ENCODE data around the gene MMP21. TPM values are rescaled to one million over a fixed set of nuclear protein-coding genes. Genes with fewer than 3 reads are reported as not detected.

Gene MMP21
- 0.17 TPM for total RNA-seq

DNA sequence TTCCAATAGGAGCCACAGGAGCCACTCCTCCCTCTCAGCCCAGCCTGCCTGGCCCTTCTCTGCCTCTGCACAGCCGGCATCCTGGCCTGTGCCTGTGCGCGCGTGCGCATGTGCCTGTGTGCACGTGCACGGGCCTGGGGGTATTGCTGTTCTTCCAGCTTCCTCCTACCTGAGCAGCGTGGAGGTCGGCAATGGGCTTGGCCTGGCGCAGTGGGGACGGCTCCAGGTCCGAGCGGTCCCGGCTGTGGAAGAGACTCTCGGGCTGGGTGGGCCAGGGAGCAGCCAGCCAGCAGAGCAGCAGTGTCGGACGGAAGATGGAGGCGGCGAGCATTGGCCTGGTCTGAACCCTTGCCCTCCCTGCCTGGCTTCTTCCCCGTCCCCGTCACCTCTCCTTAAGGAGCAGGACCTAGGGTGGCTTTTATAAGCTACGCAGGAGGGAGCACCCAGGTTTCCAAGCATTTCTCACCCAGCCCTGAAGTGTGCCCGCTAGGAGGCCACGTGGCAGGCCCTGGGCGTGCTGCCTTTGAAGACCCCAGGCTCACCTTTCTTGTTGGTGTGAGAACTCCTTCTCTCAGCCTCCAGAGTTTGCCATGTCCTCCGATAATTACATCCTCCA lies at the start of gene MMP21:
Gene MMP21, minus strand, starts transcription at position 331 of the 616 bp plus-strand sequence. Its CDS starts 0 bp downstream, at position 331.
- DNase-seq (ENCODE audit: low spot score): no peak

GRCh38 chr10:125824736-125825135 lies 49.1 kb upstream of the MMP21 start:
- DNase-seq (ENCODE audit: low spot score): no peak

GRCh38 chr10:125823663-125824251 lies 48.1 kb upstream of the MMP21 start:
- no peak for DNase-seq (ENCODE audit: low spot score)

GRCh38 chr10:125822878-125823662 lies 47.4 kb upstream of the MMP21 start, which contains the start of the genes BCCIP and UROS:
TSS of gene BCCIP (plus strand) at chr10:125823546. CDS start at chr10:125823558, 12 bp downstream.
TSS of gene UROS (minus strand) at chr10:125823258. CDS start at chr10:125816499, 6,759 bp downstream.
- DNase-seq (ENCODE audit: low spot score): peak; percentile 93

DNA sequence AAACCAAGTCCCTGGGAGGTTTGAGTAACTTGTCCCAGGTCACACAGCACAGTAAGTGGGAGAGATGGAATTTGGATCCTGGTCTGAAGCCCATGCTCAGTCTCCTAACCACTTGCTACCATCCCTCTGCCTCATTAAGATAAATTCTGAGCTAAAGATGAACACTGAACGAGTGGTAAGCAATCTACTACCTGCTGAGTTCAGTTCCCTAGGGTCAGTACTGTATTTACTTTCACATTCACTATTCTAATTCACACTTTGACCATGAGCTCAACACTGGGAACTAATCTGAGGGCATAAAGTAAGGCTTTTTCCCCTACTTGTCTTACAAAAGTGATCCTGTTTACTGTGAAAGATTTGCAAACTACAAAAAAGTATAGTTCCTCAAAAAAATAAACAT lies 45.1 kb upstream of the MMP21 start:
- no peak for DNase-seq (ENCODE audit: low spot score)

DNA sequence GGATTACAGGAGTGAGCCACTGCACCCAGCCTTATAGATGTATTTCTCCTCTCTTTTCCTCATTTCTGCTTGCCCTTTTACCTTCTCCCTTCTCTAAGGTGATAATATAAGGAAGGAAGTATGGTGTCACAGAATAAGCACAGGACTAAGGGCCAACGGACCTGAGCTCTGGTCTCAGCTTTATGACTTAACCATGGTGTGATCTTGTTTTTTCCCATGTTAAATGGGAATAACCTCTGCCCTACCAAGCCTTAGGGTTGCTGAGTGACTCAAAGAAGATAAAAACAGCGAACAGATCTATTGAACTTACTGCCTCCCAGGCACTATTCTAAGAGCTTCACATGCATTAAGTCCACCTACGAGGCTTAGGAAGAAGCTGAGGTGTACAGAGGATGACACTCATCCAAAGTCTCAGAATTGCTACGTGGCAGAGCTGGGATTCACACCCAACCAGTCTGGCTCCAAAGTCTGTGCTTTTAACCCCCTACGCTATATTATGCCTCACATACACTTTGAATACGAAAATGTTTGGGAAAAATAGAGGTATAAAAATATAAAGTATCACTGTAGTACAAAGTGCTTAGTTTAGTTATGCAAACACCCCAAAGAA lies 41.8 kb upstream of the MMP21 start:
- DNase-seq (ENCODE audit: low spot score): no peak

- no peak for DNase-seq (ENCODE audit: low spot score)
These were observed 40.9 kb upstream of the MMP21 start for GRCh38 chr10:125816548-125816947.

GRCh38 chr10:125815764-125816163 lies 40.1 kb upstream of the MMP21 start:
- DNase-seq (ENCODE audit: low spot score): no peak

DNA sequence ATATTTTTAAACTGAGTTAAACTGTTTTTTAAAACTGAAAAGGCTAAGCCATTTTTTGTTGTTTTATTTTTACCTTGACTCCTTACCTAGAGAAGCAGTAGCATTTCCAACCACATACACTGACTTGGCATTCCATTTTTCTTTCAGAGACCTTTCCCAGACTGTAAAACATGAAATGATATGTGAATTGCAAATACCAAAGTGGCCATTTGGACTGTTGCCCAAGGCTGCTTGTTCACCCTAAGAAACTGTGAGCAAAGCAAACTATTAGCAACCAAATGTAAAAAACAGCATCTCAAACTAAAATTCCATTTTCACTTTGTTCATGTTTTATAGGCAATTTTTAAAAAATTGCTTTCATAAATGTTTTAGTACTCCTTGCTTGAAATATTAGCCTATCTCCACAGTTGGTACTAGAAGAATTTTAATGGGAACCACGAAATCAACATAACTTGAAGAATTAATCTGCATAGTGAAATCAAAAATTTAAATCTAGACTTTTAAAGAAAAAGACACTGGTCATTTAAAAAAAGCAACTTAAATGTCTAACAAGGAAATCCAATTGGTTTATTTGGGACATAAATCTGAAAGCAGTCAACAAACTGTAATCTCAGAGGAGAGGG lies 36.6 kb upstream of the MMP21 start:
- DNase-seq (ENCODE audit: low spot score): no peak

- no peak for DNase-seq (ENCODE audit: low spot score)
These were observed 35.6 kb upstream of the MMP21 start for GRCh38 chr10:125811251-125811650.

DNA sequence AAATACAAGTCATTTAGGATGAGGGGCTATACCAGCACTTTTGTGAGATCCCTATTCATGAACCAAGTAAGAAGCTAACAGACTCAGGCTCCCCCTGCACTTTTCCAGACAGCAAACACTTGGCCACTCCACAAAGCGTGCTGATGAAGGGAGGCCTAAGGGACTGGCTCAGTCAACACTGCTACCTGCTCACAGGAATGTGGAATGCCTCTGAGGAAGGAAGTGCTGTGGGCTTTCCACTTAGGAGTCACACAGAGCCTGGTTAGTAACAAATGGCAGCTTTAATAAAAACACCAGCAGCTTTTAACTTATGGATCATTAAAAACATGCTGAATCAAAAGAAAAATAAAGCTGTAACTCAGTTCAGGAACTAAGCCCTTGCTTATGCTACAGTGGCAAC lies 32.4 kb upstream of the MMP21 start:
- DNase-seq (ENCODE audit: low spot score): no peak

DNA sequence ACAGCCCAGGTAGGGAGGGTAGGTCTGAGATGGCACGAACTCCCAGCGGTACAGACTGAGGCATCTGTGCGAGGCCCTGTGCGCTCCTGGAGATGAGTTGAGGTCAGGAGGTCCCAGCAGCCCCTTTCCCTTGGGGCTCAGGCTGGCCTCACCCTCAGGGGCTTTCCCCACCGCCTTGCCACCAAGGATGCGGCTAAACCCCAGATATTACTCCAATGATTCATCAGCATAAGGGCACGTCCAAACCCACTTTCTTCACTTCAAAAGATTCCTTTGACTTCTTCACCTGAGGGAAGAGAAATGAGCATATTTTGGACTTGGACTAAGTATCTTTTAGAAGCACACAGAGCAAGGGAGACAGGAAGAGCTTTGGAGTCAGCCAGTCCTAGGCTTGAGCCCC lies 27.1 kb upstream of the MMP21 start:
- no peak for DNase-seq (ENCODE audit: low spot score)

DNA sequence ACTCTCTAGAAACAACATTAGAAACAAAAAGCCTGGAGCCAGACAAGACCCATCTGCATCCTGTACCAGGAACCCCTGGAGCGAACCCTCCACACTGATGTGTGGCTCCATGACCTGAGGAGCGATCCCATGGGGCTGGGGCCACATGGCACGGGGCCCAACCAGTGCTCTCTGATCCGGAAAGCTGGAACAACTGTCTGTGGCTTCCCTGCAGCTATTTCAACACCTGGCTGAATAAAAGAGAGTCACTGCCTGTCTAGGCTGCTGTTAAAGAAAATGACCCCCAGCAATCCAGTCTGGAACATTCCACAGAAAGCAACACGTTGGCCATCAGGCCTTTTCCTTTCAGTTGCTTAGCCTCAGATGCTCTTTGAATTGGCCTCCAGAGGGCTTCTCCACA lies 26.5 kb upstream of the MMP21 start:
- no peak for DNase-seq (ENCODE audit: low spot score)

DNA sequence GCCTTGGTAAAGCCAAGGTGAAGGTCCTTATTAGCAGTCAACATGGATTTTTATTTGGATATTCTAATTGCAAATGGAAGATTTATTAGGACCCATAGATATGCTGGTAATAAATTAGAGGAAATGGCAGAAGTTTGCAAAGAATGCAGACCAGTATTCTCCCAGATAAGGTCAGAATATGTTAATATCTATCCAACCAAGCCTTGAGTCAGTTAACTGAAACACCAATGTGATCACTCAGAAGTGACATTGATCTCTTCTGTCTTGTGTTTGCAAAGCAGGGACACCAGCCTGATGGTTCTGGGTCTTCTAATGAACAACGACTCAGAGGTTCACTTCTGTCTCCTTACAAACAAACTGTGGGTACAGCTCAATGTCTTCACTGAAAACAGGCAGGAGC lies 26.0 kb upstream of the MMP21 start:
- DNase-seq (ENCODE audit: low spot score): no peak

DNA sequence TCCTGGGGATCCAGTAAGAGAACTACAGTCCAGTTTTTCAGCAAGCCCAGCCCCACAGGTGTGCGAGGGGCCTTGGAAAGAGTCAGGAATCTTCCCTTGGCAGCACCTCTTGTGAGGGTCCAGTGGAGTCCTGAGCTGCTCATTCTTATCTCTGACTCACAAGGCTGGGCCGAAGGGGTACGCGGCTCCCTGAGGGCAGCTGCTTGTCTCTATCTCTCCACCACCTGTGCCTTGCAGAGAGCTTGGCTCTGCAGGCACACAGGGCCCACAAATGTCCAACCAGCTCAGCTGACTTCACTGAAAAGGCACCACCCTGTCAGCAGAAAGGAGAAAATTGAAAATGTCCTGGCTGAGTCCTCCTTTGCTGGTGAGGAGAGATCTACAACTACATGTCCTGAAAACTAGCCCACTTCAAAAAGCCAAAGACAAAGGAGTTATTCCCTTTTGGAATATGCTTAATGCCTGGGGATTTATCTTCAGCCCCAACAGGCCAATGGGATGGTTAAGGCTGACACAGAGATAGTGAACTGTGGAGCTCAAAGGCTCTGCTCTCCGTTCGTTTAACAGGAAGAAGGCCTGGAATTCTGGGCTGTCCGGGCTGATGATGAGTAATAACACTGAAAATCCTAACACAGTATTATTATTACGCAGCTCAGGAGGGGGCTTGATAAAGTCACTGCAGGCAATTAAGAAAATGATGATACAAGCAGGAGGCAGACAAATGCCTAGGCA lies 24.0 kb upstream of the MMP21 start:
- no peak for DNase-seq (ENCODE audit: low spot score)

- peak; percentile 24 for DNase-seq (ENCODE audit: low spot score)
These were observed 22.5 kb upstream of the MMP21 start for GRCh38 chr10:125797994-125798662.

GRCh38 chr10:125797424-125797823 lies 21.8 kb upstream of the MMP21 start:
- no peak for DNase-seq (ENCODE audit: low spot score)

GRCh38 chr10:125795637-125796190 lies 20.1 kb upstream of the MMP21 start:
- no peak for DNase-seq (ENCODE audit: low spot score)

GRCh38 chr10:125795128-125795527 lies 19.5 kb upstream of the MMP21 start:
- DNase-seq (ENCODE audit: low spot score): no peak

Measured in mucosa of gallbladder (tissue), 1 donor.